Stimulated activated CD8-positive, alpha-beta memory T cell treated with anti-CD3 and anti-CD28 coated beads, Interleukin-2, amount 100 ng/mL, for 1 hour (primary cell): ENCODE results near the gene P4HA2.

Source experiments
- DNase-seq, 2 donors: peaks; one replicate each; pipeline ENCODE4 v3.0.0-alpha.2; 2020; ENCODE audit warnings: low read depth in 2 of 2

P4HA2 gene

GRCh38 chr5:132250547-132250946, 22.9 kb upstream of the P4HA2 start:
- DNase-seq = no peak

GRCh38 chr5:132246806-132247205, 19.2 kb upstream of the P4HA2 start:
- no peak for DNase-seq

- no peak for DNase-seq
These were observed 17.9 kb upstream of the P4HA2 start for GRCh38 chr5:132245593-132245992.

- no peak for DNase-seq
These were observed 15.8 kb upstream of the P4HA2 start for GRCh38 chr5:132243366-132243977.

GRCh38 chr5:132239776-132240175, 12.1 kb upstream of the P4HA2 start:
- DNase-seq = no peak

GRCh38 chr5:132238901-132239500, 11.3 kb upstream of the P4HA2 start:
- no peak for DNase-seq

- peak; percentile 29 to 57 for DNase-seq
These were observed 10.6 kb upstream of the P4HA2 start for GRCh38 chr5:132238169-132238744.

- no peak for DNase-seq
These were observed 10.0 kb upstream of the P4HA2 start for GRCh38 chr5:132237670-132238069.

- DNase-seq = no peak
These were observed 9.5 kb upstream of the P4HA2 start for GRCh38 chr5:132237141-132237540.

GRCh38 chr5:132235340-132235739, 7.7 kb upstream of the P4HA2 start:
- no peak for DNase-seq

GRCh38 chr5:132234684-132235062, 7.0 kb upstream of the P4HA2 start:
- no peak for DNase-seq

- DNase-seq = no peak
These were observed 6.4 kb upstream of the P4HA2 start for GRCh38 chr5:132233811-132234683.

GRCh38 chr5:132233081-132233480, 5.4 kb upstream of the P4HA2 start:
- no peak for DNase-seq

- DNase-seq = no peak
These were observed 4.8 kb upstream of the P4HA2 start for GRCh38 chr5:132232465-132232864.

- no peak for DNase-seq
These were observed 3.2 kb upstream of the P4HA2 start for GRCh38 chr5:132230871-132231270.

GRCh38 chr5:132229236-132229635, 1.6 kb upstream of the P4HA2 start:
- DNase-seq = no peak

- DNase-seq = no peak
These were observed 785 bp upstream of the P4HA2 start for GRCh38 chr5:132228241-132229035.

- no peak for DNase-seq
These were observed 493 bp downstream of the P4HA2 start for GRCh38 chr5:132227235-132227484.

GRCh38 chr5:132226516-132227234, 978 bp downstream of the P4HA2 start:
- no peak for DNase-seq

GRCh38 chr5:132225165-132226032, 2.3 kb downstream of the P4HA2 start:
- DNase-seq = peak in 1 of 2 donors; percentile 9
